Endometrial microvascular endothelial cells (primary cell): ENCODE data around the gene UBXN6. TPM values are rescaled to one million over a fixed set of nuclear protein-coding genes. Genes with fewer than 3 reads are reported as not detected.

ENCODE experiments used
- in situ Hi-C: cut with HindIII; loops from 2 replicates; pipeline ENCODE4 v1.10.0; 2017; ENCODE audit warnings: low sequenced_read_pairs, low pct_unique_long_range_greater_than_20kb; ENCODE audit errors: inconsistent ontology term
- total RNA-seq: library from RNA; depleted of rRNA; stranded (reverse); fragments of >200 nt; gene quantifications from one replicate; pipeline ENCODE4 v1.2.3, GENCODE V29; 2015; ENCODE audit errors: inconsistent ontology term

Gene UBXN6
- total RNA-seq, 1 donor from 2014 or later: 125 TPM

GRCh38 chr19:4494691-4495064, 37.1 kb upstream of the UBXN6 start:
- in situ Hi-C loops: no loop called here

DNA sequence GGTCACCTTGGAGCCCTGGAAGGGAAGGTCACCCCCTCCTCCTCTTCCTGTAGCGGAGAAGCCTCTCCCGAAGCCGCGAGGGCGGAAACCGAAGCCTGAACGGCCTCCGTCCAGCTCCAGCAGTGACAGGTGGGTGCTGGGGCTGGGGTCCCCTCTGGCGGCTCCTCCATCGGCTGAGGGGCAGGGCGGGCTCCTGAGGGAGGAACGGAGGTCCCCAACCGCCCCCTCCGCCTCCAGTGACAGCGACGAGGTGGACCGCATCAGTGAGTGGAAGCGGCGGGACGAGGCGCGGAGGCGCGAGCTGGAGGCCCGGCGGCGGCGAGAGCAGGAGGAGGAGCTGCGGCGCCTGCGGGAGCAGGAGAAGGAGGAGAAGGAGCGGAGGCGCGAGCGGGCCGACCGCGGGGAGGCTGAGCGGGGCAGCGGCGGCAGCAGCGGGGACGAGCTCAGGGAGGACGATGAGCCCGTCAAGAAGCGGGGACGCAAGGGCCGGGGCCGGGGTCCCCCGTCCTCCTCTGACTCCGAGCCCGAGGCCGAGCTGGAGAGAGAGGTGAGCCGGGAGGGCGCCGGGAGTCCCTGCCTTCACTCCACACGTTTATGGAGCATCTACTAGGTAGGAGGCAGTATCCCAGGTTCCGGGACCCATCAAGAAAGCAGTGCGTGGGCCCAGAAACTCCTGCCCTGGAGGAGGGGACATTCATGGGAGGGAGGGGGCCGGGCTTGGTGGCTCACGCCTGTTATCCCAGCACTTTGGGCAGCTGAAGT, 36.5 kb upstream of the UBXN6 start:
- in situ Hi-C loops: no loop called here

DNA sequence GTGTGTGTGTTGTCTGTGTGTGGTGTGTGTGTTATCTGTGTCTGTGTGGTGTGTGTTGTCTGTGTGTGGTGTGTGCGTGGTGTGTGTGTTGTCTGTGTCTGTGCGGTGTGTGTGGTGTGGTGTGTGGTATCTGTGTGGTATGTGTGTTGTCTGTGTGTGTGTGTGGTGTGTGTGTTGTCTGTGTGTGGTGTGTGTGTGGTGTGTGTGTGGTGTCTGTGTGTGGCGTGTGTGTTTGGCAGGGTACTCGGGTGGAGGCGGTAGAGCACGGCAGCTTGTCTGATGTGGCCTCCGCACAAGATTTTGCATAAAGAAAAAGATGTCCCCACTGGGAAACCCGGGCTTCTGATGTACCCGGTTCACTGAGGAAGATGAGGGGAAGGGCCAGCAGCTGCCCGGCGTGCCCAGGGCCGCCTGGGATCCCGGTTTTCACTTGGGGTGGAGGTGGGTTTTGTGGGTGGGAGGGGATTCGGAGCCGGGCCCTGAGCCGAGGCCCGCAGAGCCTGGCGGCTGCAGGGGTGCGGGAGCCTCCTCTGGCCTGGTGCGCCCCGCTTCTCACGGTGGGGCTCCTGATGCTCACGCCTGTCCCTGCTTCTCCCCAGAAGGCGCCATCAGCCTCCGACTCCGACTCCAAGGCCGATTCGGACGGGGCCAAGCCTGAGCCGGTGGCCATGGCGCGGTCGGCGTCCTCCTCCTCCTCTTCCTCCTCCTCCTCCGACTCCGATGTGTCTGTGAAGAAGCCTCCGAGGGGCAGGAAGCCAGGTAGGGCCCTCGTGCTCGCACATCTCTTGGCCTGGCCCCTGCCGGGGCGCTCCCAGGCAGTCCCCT, 35.7 kb upstream of the UBXN6 start:
- in situ Hi-C loops: no loop called here

- in situ Hi-C loops: no loop called here
Measured at GRCh38 chr19:4492337-4493103, 34.9 kb upstream of the UBXN6 start.

GRCh38 chr19:4491446-4491845, 33.9 kb upstream of the UBXN6 start:
- in situ Hi-C loops: no loop called here

- in situ Hi-C loops: no loop called here
Measured at GRCh38 chr19:4488496-4488895, 30.9 kb upstream of the UBXN6 start.

DNA sequence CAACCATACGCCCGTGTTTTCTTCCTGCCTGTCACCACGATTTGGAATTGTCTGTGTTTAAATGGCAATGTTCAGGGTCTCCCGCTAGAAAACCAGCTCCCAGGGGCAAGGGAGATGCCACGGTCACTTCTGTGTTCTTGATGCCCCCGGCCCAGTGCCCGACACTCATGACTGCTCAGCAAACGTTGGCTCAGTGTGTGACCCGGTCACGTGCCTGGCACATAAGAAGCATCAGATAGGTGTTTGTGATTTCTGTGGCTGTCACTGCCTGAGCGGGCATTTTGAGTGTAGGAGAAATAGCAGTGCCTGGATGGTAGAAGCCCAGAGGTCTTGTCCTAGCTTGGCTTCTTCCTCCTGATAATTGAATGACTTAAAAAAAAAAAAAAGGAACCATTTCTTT, 30.0 kb upstream of the UBXN6 start:
- in situ Hi-C loops: no loop called here

DNA sequence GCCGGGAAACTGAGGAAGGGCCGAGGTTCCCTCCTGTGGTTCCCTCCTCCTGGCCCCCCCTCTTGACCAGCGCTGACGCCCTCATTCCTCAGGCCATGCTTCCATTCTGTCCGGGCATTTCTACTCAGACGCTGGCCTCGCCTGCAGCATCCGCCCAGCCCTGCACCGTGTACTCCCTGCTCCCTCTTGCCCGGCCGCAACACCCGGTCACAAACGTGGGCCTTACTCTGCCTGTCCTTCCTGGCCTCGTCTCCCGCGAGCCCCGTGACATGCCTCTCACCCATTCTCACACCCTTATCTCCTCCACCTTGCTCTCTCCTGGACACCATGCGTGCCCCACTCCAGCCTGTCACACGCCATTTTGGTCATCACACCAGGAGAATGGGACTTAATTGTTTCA, 25.8 kb upstream of the UBXN6 start:
- in situ Hi-C loops: no loop called here

DNA sequence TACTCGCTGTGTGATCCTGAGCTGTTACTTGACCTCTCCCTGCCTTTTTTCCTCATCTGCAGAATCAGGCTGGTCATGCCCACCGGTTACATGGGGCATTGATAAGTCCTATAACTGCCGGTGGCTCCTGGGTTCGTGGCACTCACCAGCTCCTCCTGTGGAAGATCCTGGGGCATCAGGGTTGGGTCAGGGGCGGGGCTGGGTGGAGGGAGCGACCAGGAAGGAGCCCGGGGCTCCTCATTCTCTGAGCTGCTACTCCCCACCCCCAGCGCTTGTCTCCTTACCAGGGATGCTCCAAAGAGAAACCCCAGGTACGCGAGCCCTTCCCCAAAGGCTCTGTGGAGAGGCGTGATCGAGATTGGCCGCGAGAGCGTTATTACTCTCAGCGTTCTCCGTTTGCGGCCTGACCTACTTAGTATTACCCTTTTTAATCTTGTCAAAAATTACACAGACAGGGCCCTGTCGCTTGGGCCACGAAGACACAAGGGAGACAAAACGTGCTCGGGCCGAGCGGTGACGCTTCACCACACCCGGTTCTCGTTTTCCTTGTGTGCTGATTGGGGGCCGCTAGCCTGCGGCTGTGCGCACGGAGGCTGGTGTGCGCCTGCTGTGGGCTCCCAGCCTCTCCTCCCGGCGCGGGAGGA, 25.2 kb upstream of the UBXN6 start:
- in situ Hi-C loops: no loop called here

DNA sequence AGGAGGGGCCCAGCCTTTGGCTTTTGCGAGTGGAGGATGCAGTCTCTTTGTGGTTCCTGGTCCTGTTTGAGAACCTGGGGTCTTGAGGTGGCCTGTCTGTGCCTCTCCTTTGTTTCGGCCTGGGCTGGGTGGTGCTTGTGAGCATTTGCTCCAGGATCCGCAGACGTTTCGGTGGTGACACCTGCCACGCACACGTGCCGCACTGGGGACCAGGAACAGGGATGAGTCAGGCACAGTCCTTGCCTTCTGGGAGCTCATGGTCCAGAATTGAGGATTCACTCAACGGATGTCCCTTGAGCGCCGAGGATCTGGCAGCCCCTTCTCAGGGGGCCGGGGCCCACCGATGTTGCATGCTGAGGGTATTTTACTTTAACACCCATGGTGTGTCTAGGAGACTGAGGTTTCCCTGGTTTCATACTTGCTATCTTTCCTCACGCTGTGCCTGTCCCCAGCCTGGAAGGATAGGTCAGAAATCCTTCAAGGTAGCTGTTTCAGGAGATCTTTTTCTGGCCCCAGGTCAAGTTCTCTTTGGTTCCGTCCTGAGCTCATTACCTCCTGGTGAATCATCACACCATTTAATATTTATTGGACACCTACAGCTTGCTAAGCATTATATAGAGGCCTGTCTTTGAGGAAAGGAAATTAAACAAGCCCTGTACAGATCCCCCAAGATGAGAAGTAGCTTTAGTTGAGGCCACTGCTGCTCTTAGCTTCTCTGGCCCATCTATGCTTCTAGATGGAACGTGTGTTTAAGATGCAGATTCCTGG, 19.6 kb upstream of the UBXN6 start:
- in situ Hi-C loops: no loop called here

- in situ Hi-C loops: no loop called here
Measured at GRCh38 chr19:4474514-4475022, 17.0 kb upstream of the UBXN6 start.

- in situ Hi-C loops: no loop called here
Measured at GRCh38 chr19:4473763-4474513, 16.3 kb upstream of the UBXN6 start.

DNA sequence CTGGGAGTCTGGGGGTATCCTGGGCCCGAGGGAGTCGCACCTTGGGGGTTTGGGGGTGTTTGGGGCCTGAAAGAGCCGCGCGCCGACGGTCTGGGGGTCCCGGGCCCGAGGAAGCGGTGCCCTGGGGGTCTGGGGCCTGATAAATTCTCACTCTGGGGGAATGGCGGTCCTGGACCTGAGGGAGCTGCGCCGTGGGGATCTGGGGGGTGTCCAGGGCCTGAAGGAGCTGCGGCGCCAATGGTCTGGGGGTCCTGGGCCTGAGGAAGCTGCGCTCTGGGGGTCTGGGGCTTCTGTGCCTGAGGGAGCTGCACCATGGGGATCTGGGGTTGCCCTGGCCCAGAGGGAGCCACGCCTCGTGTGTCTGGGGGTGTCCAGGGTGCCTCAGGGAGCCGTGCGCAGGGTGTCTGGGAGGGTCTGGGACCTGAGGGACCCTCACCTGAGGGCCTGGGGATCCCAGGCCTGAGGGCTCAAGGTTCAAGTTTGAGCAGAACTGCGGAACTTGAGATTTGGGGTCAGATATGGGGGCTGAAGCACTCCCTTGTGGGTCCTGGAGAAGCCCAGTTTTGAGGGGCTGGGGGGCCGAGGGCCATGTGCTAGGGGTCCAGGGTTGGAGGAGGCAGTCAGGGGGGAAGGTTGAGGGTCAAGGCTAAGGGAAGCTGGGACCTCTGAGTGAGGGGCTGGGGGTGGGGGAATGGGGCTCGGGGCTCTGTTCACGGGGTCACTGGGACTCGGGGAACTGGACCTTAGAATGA, 15.6 kb upstream of the UBXN6 start:
- in situ Hi-C loops: no loop called here

DNA sequence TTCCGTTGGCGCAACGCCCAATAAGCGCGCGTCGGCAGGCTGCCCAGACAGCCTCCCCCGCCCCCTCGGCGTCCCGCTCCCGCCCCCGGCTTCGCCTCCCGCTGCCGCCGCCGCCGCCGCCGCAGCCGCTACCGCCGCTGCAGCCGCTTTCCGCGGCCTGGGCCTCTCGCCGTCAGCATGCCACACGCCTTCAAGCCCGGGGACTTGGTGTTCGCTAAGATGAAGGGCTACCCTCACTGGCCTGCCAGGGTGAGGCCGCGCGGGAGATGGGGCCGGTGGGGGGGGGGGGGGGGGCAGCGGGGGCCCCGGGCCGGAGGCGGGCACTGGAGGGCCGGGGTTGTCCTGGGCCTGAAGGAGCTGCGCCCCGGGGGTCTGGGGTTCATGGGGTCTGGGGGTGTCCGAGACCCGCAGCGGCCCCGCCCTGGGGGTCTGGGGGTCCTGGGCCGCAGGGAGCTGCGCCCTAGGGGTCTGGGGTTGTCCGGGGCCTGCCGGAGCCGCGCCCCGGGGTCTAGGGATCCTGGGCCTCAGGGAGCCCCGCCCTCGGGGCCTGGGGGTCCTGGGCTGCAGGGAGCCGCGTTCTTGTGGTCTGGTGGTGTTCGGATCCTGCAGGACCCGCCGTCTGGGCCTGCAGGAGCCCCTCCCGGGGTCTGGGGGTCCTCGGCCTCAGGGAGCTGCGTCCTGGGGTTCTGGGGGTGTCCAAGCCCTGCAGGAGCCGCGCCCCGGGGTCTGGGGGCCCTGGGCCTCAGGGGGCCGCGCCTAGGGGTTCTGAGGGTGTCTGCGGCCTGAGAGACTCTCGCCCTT, 14.8 kb upstream of the UBXN6 start, which contains the start of gene HDGFL2:
TSS of gene HDGFL2 (plus strand) at position 124 of the 801 bp plus-strand sequence. CDS start at position 178, 54 bp downstream.
- in situ Hi-C loops: no loop called here

GRCh38 chr19:4471403-4472173, 14.0 kb upstream of the UBXN6 start:
- in situ Hi-C loops: no loop called here
